PFSK-1 (cell line): ENCODE results near the gene ENOX2.

ENCODE experiments used
- FOXP2 ChIP-seq: optimal IDR thresholded peaks from 2 replicates; pipeline ENCODE3; 2011; ENCODE audit warnings: borderline replicate concordance, control low read depth, inconsistent platforms; ENCODE audit not compliant: insufficient read depth; ENCODE audit errors: extremely low read length, extremely low read depth
- POLR2AphosphoS5 ChIP-seq: IDR thresholded peaks from 2 replicates; pipeline ENCODE4 v1.6.1; 2012; ENCODE audit warnings: low read depth, mild to moderate bottlenecking, control low read depth, low read length, moderate library complexity
- SIN3A ChIP-seq: IDR thresholded peaks from 2 replicates; pipeline ENCODE4 v1.6.1; 2012; ENCODE audit warnings: mild to moderate bottlenecking, low read length, moderate library complexity, borderline replicate concordance; ENCODE audit not compliant: insufficient read depth
- TAF1 ChIP-seq: IDR thresholded peaks from 2 replicates; pipeline ENCODE4 v1.6.1; 2012; ENCODE audit warnings: low read length, control low read depth, borderline replicate concordance; ENCODE audit not compliant: insufficient read depth
- TF ChIP-seq, protein P1 (sequence below), 2 experiments: IDR thresholded peaks; 2 replicates each; pipeline versions ENCODE4 v1.6.1 to v1.8.0; 2011 to 2012; ENCODE audit warnings: low read depth in 2 of 2, low read length in 2 of 2, control low read depth in 1 of 2, inconsistent platforms in 1 of 2, mild to moderate bottlenecking in 1 of 2, moderate library complexity in 1 of 2; ENCODE audit not compliant: insufficient read depth in 1 of 2

The ENOX2 gene

DNA sequence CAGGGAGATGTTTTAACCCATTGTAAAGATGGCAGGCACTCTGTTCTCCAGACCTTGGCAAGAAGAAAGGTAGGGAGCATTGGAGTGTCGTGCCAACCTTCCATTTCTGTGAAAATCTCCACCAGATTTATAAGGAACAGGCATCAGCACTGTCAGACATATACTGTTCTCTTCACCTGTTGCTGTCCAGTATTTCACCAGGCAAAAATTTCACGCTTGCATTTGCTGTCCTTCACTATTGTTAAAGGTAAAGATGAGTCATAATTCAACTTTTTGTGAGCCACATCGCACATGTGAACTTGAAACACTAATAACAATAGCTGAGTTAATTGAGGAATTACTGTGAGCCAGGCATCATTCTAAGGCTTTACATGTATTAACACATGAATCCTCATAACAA, 203.4 kb downstream of the ENOX2 start:
- TF ChIP-seq POLR2AphosphoS5 (no peak), FOXP2 (no peak), SIN3A (no peak), TAF1 (no peak)
- TF ChIP-seq, protein P1, sequence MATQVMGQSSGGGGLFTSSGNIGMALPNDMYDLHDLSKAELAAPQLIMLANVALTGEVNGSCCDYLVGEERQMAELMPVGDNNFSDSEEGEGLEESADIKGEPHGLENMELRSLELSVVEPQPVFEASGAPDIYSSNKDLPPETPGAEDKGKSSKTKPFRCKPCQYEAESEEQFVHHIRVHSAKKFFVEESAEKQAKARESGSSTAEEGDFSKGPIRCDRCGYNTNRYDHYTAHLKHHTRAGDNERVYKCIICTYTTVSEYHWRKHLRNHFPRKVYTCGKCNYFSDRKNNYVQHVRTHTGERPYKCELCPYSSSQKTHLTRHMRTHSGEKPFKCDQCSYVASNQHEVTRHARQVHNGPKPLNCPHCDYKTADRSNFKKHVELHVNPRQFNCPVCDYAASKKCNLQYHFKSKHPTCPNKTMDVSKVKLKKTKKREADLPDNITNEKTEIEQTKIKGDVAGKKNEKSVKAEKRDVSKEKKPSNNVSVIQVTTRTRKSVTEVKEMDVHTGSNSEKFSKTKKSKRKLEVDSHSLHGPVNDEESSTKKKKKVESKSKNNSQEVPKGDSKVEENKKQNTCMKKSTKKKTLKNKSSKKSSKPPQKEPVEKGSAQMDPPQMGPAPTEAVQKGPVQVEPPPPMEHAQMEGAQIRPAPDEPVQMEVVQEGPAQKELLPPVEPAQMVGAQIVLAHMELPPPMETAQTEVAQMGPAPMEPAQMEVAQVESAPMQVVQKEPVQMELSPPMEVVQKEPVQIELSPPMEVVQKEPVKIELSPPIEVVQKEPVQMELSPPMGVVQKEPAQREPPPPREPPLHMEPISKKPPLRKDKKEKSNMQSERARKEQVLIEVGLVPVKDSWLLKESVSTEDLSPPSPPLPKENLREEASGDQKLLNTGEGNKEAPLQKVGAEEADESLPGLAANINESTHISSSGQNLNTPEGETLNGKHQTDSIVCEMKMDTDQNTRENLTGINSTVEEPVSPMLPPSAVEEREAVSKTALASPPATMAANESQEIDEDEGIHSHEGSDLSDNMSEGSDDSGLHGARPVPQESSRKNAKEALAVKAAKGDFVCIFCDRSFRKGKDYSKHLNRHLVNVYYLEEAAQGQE (IDR thresholded peaks at IDR 0.05; ENCODE audit: insufficient read depth in 1 of 2, low read depth in 2 of 2, low read length in 2 of 2) = no peak

DNA sequence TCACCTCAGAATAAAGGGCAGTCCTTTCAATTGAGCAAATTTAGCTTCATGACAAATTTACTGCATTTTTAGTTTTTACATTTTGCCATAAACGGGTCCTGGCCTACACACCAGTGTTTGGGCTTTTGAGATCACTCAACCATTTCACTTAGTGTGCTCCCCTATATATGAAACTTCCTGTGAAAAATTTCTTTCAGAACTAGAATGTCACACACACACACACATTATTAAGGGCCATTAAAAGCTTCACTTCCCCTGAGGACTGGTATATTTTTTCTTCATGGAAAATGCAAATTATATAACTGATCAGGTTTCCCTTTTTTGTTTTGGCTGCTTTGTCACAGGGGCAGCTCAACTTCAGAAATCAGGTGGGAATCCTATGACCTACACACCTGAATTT, 206.5 kb downstream of the ENOX2 start:
- TF ChIP-seq SIN3A = no peak
- TF ChIP-seq POLR2AphosphoS5 = no peak
- TF ChIP-seq, protein P1 (IDR thresholded peaks at IDR 0.05; ENCODE audit: insufficient read depth in 1 of 2, low read depth in 2 of 2, low read length in 2 of 2) = no peak
- TF ChIP-seq TAF1 = no peak
- TF ChIP-seq FOXP2 = no peak

DNA sequence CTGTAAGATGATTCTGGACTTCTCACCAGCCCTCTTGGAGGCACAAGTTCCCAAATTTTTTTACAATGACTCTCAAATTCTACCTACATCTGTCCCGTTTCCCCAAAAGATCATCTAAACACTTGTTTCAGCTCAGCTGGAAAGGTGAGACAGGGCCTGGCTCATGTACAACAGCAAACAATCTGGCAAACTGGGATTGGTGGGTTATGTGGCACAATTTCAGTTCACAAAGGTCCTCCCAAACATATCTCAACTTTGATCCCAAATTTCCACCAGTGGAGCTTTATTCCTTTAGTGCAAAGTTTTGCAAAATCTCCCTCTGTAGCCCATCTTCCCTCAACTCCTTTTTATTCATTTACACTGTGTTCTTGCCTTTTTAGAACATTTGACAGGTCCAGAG, 207.1 kb downstream of the ENOX2 start:
- TF ChIP-seq TAF1 (no peak), POLR2AphosphoS5 (no peak), FOXP2 (no peak), SIN3A (no peak)
- TF ChIP-seq, protein P1 (IDR thresholded peaks at IDR 0.05; ENCODE audit: insufficient read depth in 1 of 2, low read depth in 2 of 2, low read length in 2 of 2) = no peak

DNA sequence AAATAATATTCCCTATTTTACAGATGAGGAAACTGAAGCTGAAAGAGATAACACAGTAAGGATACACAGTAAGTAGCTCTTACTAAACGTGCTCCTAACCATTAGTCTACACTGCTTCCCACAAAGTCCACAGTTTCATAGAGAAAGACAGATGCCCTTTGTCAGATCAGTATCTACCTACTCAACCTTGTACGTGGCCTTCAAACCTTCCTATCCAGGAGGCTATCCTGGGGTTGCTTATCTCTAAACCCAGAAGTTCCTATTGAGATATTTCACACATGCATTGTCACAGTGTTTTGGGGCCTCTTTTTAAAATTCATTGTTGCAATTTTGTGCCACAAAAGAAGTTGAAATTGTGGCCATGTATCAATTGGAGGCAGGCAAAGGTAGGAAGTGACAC, 208.0 kb downstream of the ENOX2 start:
- TF ChIP-seq TAF1 = no peak
- no peak for TF ChIP-seq SIN3A
- no peak for TF ChIP-seq FOXP2
- TF ChIP-seq, protein P1 (IDR thresholded peaks at IDR 0.05; ENCODE audit: insufficient read depth in 1 of 2, low read depth in 2 of 2, low read length in 2 of 2) = no peak
- TF ChIP-seq POLR2AphosphoS5 = no peak

DNA sequence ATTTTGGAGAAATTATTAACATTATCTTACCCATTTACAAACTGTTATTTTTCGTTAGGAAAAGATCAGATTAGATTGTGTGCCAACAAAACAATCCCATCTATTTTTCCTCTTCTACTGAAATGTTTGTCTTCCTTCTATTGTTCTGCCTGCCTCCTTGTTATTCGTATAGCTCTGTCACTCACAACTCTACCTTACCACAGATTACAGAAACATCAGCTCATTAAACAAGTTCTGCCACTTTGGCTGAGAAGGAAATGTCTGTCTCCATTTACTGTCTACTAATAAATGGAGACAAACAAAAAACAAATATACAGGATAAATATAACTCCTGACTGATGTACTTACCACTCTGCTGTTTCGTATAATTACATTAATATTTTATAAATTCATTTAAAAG, 211.4 kb downstream of the ENOX2 start:
- no peak for TF ChIP-seq TAF1
- TF ChIP-seq FOXP2 = no peak
- TF ChIP-seq, protein P1 (IDR thresholded peaks at IDR 0.05; ENCODE audit: insufficient read depth in 1 of 2, low read depth in 2 of 2, low read length in 2 of 2) = no peak
- no peak for TF ChIP-seq SIN3A
- no peak for TF ChIP-seq POLR2AphosphoS5
